ENCODE measurements around the gene ZNF37A. TPM values are rescaled to one million over a fixed set of nuclear protein-coding genes. Genes with fewer than 3 reads are reported as not detected.

The ZNF37A gene
- 10 to 100 TPM; 10.4 to 17.9 (median 13.0) TPM for total RNA-seq

- intact Hi-C loops (cut with DNase I; ENCODE audit: low total_unique reads) (no loop called here), in situ Hi-C loops (cut with MboI; ENCODE audit: low pct_ligation_motif_present in 1 of 4, low pct_unique_long_range_greater_than_20kb in 1 of 4, low sequenced_read_pairs in 3 of 4) (loop anchor here in 1 of 4 donors (10.0 to 25.0 kb wide), 2 partner anchors 90 to 232 kb away; partner anchors contain the start of gene ZNF248)
- peaks cover 0 to 5% of the 10 kb centered on the region in 2 donors for H3K9me3 ChIP-seq
- DNase-seq = peak; percentile 95
- TF ChIP-seq POLR2A (IDR thresholded peaks at IDR 0.05) (peak; percentile 54), EP300 (IDR thresholded peaks at IDR 0.05; ENCODE audit: low read depth) (no peak), CTCF (IDR thresholded peaks at IDR 0.05) (no peak), POLR2AphosphoS5 (IDR thresholded peaks at IDR 0.05) (peak; percentile 49 to 91 (median 86))
- H3K4me1 ChIP-seq = peaks cover 0 to 14% (median 10%) of the 10 kb centered on the region in 4 donors
- H3K27me3 ChIP-seq = no peaks in the 10 kb centered on the region
- H3K36me3 ChIP-seq = peaks cover 0 to 29% (median 2%) of the 10 kb centered on the region in 4 donors
- 0 to 6% methylated on average over 3 to 54 of the region's 59 CpGs for WGBS, 2 donors (ENCODE audit: low coverage in 1 of 2)
- peak within 1 kb of the TSS; percentile 84 to 89 (median 86) for H3K27ac ChIP-seq
- H3K4me3 ChIP-seq = peak within 1 kb of the TSS; percentile 54 to 77 (median 60)
Observed at GRCh38 chr10:38094158-38094926, at the start of gene ZNF37A. ZNF37A (plus strand) TSS chr10:38094337; CDS start chr10:38096618, 2,281 bp downstream.

GRCh38 chr10:38045129-38045528, 49.0 kb upstream of the ZNF37A start:
- TF ChIP-seq POLR2A (IDR thresholded peaks at IDR 0.05) = no peak
- TF ChIP-seq POLR2AphosphoS5 (IDR thresholded peaks at IDR 0.05) = no peak
- no peak for TF ChIP-seq EP300 (IDR thresholded peaks at IDR 0.05; ENCODE audit: low read depth)
- no peak for TF ChIP-seq CTCF (IDR thresholded peaks at IDR 0.05)
- 80% methylated on average over 2 of the region's 2 CpGs; no CpG with 5 or more reads in 1 of the 2 donors for WGBS, 2 donors (ENCODE audit: low coverage in 1 of 2)

GRCh38 chr10:38047666-38048065, 46.5 kb upstream of the ZNF37A start:
- Histone ChIP-seq H3K36me3 (peaks cover 0 to 67% (median 13%) of the 10 kb centered on the region in 4 donors), H3K4me3 (no peak overlapping the region), H3K4me1 (no peaks in the 10 kb centered on the region), H3K9me3 (peaks cover 3 to 18% of the 10 kb centered on the region in 2 donors), H3K27ac (no peak overlapping the region), H3K27me3 (no peaks in the 10 kb centered on the region)
- intact Hi-C loops (cut with DNase I; ENCODE audit: low total_unique reads) = loop anchor here (5.0 kb wide), 1 partner anchor 1050 kb away; no protein-coding TSS in a partner anchor
- in situ Hi-C loops (cut with MboI; ENCODE audit: low pct_ligation_motif_present in 1 of 4, low pct_unique_long_range_greater_than_20kb in 1 of 4, low sequenced_read_pairs in 3 of 4) = no loop called here
- TF ChIP-seq POLR2A (IDR thresholded peaks at IDR 0.05) (no peak), POLR2AphosphoS5 (IDR thresholded peaks at IDR 0.05) (no peak), CTCF (IDR thresholded peaks at IDR 0.05) (no peak), EP300 (IDR thresholded peaks at IDR 0.05; ENCODE audit: low read depth) (no peak)
- DNase-seq = no peak
- WGBS, 2 donors (ENCODE audit: low coverage in 1 of 2) = 85 to 100% methylated on average over 1 of the region's 1 CpG

More at GRCh38 chr10:38045129-38045528, 49.0 kb upstream of the ZNF37A start:
- in situ Hi-C loops (cut with MboI; ENCODE audit: low pct_ligation_motif_present in 1 of 4, low pct_unique_long_range_greater_than_20kb in 1 of 4, low sequenced_read_pairs in 3 of 4) = no loop called here
- H3K4me3 ChIP-seq = no peak overlapping the region
- no peaks in the 10 kb centered on the region for H3K27me3 ChIP-seq
- H3K4me1 ChIP-seq = no peaks in the 10 kb centered on the region
- no peak for DNase-seq
- no peak overlapping the region for H3K27ac ChIP-seq
- H3K36me3 ChIP-seq = peaks cover 0 to 55% (median 7%) of the 10 kb centered on the region in 4 donors
- no peaks in the 10 kb centered on the region for H3K9me3 ChIP-seq
- intact Hi-C loops (cut with DNase I; ENCODE audit: low total_unique reads) = loop anchor here (5.0 kb wide), 1 partner anchor 1048 kb away; no protein-coding TSS in a partner anchor

GRCh38 chr10:38050212-38050611, 43.9 kb upstream of the ZNF37A start:
- Histone ChIP-seq H3K27ac (no peak overlapping the region), H3K36me3 (peaks cover under 1 to 75% (median 23%) of the 10 kb centered on the region in 4 donors), H3K4me1 (no peaks in the 10 kb centered on the region), H3K9me3 (peaks cover 28 to 42% of the 10 kb centered on the region in 2 donors), H3K4me3 (no peak overlapping the region), H3K27me3 (no peaks in the 10 kb centered on the region)
- in situ Hi-C loops (cut with MboI; ENCODE audit: low pct_ligation_motif_present in 1 of 4, low pct_unique_long_range_greater_than_20kb in 1 of 4, low sequenced_read_pairs in 3 of 4) (no loop called here), intact Hi-C loops (cut with DNase I; ENCODE audit: low total_unique reads) (no loop called here)
- TF ChIP-seq POLR2AphosphoS5 (IDR thresholded peaks at IDR 0.05) = no peak
- no peak for TF ChIP-seq CTCF (IDR thresholded peaks at IDR 0.05)
- TF ChIP-seq POLR2A (IDR thresholded peaks at IDR 0.05) = no peak
- TF ChIP-seq EP300 (IDR thresholded peaks at IDR 0.05; ENCODE audit: low read depth) = no peak
- WGBS, 2 donors (ENCODE audit: low coverage in 1 of 2) = 84 to 91% methylated on average over 1 of the region's 1 CpG
- DNase-seq = no peak
